ENCODE data around the gene GOLGA6L10.

DNA sequence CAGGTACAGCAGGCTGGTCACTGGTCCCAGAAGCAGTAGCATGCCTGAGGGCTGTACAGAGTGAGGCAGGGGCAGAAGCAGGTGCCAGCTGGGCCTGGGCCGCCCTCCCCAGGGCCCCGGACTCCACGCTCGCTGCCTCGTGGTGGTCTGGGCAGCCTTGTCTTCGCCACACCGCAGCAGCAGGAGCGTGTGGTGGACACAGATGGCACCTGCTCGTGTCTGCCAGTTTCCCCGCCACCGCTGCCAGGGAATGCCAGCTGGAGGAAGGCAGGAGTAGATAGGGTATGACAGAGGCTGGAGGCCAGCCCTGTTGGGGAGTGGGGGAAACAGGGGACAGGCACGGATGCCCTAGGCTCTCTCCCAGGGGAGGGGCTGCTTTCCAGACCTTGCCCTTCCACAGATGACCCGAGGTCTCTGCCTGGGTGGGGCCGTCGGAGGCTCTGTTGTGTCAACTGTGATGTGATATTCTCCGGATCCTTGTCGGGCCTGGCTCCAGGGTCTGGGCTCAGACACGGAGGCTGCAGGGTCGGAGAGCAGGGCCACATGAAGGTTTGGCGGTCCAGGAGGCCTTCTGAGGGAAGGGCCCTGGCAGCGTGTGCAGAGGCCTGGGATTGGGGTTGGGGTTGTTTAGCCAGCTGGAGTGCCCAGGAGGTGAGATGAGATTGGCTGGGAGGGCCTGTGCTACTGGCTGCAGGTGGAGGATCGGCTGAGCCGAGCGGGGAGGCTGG lies 33.6 kb downstream of the GOLGA6L10 start:
- TF ChIP-seq, protein P1, sequence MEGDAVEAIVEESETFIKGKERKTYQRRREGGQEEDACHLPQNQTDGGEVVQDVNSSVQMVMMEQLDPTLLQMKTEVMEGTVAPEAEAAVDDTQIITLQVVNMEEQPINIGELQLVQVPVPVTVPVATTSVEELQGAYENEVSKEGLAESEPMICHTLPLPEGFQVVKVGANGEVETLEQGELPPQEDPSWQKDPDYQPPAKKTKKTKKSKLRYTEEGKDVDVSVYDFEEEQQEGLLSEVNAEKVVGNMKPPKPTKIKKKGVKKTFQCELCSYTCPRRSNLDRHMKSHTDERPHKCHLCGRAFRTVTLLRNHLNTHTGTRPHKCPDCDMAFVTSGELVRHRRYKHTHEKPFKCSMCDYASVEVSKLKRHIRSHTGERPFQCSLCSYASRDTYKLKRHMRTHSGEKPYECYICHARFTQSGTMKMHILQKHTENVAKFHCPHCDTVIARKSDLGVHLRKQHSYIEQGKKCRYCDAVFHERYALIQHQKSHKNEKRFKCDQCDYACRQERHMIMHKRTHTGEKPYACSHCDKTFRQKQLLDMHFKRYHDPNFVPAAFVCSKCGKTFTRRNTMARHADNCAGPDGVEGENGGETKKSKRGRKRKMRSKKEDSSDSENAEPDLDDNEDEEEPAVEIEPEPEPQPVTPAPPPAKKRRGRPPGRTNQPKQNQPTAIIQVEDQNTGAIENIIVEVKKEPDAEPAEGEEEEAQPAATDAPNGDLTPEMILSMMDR (IDR thresholded peaks at IDR 0.05): no peak
- no peak for TF ChIP-seq POLR2A (IDR thresholded peaks at IDR 0.05)
